GM12892 (cell line): ENCODE results near the gene HCRT.

Experiments
- POLR2A ChIP-seq: IDR thresholded peaks from 2 replicates; pipeline ENCODE4 v1.6.1; 2011; ENCODE audit warnings: low read depth, low read length, control low read depth
- POLR2AphosphoS5 ChIP-seq: IDR thresholded peaks from 2 replicates; pipeline ENCODE4 v1.6.1; 2011; ENCODE audit warnings: low read depth, low read length, control low read depth
- TAF1 ChIP-seq: IDR thresholded peaks from 2 replicates; pipeline ENCODE4 v1.6.1; 2011; ENCODE audit warnings: low read depth, mild to moderate bottlenecking, control low read depth, low read length, borderline replicate concordance

DNA sequence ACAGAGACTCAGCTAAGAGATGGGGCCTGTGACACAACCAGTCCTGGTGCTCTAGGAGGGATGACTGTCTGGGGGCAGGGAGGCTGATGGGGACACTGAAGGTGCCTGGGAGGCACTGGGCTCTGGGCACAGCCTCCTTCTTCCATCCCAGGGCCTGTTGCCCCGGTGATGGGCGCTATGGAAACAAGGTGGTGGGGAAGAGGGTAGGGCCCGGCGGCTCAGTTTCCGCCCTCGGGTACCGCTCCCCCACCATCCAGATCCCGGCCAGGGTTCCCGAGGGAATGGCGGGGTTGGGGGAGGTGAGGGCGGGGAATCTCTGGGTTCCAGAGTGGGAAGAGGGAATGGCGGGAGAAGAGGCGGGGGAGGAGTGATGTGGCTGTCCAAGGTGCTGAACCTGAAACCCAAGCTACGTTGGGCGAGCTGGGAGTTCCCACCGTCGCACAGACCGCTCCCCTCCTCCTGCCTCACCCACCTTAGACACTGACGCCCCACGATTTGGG is 5.3 kb downstream of the HCRT start:
- TF ChIP-seq POLR2A (no peak), TAF1 (no peak), POLR2AphosphoS5 (no peak)
